Measurements from ENCODE around the gene PRKCH.

- TF ChIP-seq POLR2A (IDR thresholded peaks at IDR 0.05) (no peak), CTCF (IDR thresholded peaks at IDR 0.05) (no peak)
These were observed 43.6 kb upstream of the PRKCH start for GRCh38 chr14:61277784-61278183.

Data from breast epithelium (tissue), 3 donors.